HG03442 (cell line): ENCODE measurements around the gene C10orf67.
"Not testable (repeated sequence)": the region's sequence is repeated elsewhere in the genome, so short reads cannot be mapped to it uniquely, and the experiment has no call there.

Source experiments
- ATAC-seq: cut with Tn5 transposase; IDR thresholded peaks from one replicate; pipeline ENCODE4 v1.9.1; 2021; ENCODE audit warnings: mild to moderate bottlenecking, moderate library complexity; ENCODE audit not compliant: unreplicated experiment

Gene C10orf67

DNA sequence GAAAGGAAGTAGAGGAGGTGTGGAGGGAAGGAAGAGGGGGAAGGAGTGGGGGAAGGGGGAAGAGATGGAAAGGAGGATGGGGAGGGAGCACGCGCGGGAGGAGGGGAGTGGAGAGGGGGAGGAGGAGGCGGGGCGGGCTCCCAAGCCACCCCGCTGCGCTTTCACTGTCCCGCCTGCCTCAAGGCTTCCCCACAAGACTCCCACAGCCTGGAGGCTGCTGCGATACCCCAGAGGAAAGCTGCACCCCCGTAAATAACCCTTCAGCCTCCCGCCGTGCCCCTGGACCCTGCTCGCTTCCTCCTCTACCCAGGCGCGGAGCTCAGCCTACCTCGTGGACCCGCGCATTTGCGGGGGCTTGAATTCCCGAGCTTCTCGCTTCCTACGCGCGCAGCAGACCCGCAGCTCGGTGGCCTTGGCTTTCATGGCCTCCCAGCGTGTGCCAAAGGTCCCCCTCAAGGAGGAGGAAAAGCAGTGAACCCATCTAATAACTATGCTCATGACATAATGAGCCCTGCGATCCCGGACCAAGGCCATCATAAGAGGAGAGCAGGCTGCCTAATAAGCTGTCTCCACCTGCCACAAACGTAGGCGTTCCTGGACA lies at the start of gene C10orf67:
Gene C10orf67, minus strand, starts transcription at position 557 of the 601 bp plus-strand sequence. Its CDS starts 23 bp downstream, at position 534.
- ATAC-seq = no peak

DNA sequence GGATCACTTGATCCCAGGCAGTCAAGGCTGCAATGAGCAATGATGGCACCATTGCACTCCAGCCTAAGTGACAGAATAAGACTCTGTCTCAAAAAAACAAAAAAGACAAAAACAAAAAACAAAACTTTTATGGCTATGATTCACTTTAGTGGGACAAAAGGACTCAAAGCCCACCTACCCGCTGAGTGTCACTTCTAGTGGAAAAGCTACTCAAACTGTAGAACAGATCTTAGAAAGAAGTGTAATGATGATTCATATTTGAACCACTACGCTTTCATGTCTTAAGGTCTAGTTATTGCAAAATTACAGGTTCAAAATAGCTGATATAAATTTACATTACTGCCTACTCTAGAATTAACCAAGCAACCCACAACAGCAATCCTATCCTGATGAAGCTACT lies 47.2 kb upstream of the C10orf67 start:
- ATAC-seq = no peak

DNA sequence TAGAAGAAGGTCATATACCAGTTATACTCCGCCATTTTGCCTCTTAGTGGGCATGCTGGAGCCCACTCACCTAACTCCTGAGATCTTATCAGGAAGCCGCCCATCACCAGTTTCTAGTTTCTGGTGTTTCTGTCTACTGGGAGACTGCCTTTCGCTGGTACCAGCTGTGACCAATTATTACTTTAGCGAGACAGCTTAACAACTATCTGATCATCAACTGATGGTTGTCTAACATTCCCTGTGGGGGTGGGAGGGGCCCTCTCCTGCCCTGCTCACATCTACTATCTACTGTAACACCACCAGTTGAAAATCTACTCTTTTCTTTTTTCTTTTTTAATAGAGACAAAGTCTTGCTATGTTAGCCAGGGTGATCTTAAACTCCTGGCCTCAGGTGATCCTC lies 46.2 kb upstream of the C10orf67 start:
- no peak for ATAC-seq

DNA sequence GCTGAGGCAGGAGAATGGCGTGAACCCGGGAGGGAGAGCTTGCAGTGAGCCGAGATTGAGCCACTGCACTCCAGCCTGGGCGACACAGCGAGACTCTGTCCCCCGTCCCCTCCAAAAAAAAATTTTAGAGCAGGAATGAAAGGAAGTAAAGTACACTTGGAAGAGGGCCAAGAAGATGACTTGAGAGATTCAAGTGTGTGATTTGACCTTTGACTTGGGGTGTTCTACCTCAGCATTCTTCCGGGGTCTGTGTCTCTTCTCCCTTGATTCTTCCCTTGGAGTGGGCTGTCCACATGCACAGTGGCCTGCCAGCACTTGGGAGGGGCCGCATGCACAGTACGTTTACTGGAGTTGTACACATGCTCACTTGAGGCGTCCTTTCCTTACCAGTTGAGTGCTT lies 45.8 kb upstream of the C10orf67 start:
- ATAC-seq = not testable (repeated sequence)

DNA sequence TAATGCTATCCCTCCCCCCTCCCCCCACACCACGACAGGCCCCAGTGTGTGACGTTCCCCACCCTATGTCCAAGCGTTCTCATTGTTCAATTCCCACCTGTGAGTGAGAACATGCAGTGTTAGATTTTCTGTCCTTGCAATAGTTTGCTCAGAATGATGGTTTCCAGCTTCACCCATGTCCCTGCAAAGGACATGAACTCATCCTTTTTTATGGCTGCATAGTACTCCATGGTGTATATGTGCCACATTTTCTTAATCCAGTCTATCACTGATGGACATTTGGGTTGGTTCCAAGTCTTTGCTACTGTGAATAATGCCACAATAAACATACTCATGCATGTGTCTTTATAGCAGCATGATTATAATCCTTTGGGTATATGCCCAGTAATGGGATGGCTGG lies 42.9 kb upstream of the C10orf67 start:
- ATAC-seq = not testable (repeated sequence)

DNA sequence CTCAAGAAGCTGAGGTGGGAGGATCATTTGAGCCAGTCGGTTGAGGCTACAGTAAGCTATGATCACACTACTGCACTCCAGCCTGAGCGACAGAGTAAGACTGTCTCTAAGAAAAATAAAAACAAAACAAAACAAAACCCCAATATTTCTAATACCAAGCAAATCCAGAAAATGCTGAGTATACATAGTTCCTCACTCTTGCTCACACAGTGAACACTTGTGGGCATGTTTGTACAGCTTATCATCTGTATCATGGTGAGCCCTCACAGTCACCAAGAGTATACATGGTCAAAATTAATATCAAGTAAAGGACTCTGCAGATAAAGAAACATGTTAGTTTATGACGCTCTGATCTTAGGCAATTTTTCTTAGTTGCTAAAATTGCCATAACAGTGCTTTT lies 41.5 kb upstream of the C10orf67 start:
- ATAC-seq = no peak

DNA sequence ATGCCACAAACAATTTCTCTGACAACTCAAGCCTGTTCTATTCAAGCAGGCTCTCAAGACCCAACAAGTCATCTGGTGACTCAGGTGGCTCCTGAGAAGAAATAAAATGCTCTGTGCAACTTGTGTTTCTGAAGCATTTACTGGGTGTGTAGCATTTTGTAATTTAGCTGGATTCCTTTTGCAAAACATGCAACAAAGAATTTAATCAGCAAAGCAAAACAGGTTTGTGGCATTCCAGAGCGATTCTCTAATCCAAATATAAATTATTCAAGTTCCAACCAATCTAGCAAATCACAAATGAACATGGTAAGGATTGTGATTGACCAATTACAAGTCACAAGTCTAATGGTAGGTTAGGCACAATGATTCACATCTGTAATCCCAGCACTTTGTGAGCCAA lies 39.8 kb upstream of the C10orf67 start:
- ATAC-seq = no peak

DNA sequence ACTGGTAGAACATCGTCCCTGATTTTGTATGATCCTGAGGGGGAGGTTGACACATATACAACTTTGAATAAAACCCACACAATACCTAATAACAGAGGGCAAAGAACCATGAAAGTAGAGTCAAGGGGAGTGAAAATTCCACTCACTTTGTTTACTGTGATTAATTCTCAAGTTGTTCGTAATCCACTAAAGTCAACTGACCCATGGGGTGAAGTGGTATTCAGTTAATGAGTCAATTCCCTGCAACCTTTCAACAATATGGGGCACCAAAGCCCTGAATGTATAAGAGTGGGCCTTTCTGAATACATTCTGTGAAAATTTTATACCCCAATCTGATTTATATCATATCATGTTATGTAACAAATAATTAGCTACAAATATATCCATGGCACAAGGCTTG lies 39.0 kb upstream of the C10orf67 start:
- ATAC-seq = no peak

DNA sequence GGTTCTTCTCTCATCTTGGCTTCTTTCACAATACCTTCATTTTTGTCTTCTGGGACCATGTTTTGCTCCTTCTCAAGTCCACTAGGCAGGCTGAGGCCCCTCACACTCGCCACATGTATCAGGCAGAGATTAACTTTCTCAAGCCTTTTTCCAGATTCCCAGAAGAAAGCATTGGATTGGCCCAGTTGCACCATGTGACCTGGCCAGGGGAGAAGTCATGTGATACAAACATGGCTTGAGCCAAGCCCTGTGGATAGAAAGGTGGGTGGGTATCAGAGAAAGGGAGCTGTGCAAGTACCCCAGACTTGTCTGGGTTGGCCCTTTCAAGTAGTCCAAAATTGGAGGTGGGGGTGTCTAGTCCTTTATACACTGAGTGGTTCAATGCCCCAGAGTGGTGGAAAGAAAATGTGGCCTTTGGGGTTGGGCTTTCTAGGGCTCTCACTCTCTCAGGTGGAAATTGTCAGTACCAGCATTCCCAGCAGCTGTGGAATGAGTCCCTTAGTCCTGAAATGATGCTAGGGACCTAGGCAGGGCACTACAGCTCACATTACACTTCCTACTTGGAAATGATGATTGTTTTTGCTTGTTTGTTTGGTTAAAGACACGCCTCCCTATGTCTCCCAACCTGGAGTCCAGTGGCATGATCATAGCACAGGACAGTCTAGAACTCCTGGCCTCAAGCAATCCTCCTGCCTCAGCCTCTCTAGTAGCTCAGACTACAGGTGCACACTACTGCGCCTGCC lies 36.9 kb upstream of the C10orf67 start:
- no peak for ATAC-seq

DNA sequence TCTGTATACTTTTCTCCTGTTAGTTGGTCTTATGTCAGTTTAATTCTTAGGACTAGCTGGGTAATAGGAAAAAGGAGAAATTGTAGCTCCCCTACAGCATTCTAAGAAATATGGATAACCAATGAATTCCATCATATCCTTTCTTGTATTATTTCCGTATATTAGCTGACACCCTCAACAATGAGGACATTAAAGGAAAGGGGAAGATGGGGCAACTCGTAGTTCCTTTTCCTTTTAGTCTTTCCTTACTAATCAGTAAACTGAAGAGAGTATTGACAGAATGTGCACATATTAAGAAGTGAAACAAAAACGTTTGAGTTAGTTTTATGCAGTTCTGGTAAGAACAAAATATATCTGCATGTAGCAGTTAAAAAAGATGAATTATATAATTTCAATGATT lies 35.1 kb upstream of the C10orf67 start:
- no peak for ATAC-seq

DNA sequence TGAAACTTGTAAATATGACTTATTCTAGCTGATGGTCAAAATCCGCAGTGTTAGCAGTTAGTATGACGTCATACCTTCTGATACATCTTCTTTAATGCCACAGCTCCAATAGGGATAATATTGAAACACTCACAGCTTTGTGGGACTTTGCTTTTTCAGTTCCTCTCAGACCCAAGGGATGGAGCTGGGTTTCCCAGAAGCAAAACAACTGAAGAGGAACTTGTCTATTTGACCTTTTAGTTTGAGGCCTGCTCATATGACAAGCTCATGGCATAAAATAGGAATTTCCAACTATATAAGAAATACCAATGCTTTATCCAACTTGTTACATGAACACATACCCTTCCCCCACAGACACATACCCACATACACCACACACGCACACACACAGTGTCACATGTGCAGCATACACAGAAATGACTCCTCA lies 31.6 kb upstream of the C10orf67 start:
- ATAC-seq = no peak

DNA sequence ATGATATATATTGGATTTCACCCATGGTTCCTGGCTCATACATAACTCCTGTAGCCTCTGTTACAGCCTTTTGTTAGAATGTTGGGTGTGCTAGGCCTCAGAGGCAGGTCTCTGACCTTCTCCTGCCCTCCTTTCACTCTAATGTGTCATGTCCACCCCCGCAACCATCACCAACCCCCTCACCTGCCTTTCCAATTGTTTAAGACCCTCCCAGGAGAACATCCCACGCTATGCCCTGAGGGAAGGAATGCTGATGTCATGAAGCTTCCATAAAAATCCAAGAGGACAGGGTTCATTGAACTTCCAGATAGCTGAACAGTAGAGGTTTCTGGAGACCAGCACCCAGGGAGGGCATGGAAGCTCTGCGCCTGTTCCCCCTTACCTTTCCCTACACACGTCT lies 30.8 kb upstream of the C10orf67 start:
- no peak for ATAC-seq

DNA sequence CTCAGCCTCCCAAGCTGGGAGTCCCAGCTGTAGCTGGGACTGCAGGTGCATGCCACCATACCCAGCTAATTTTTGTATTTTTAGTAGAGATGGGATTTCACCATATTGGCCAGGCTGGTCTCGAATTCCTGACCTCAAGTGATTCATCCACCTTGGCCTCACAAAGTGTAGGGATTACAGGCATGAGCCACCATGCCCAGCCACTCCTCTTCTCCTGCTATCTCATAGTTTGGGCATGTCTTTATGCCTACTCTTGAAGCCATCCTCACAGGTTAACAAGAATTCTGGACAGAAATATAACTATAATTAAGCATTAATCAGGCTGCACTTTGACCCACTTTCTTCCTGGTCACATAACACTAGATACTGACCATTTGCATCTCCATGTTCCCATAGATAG lies 28.6 kb upstream of the C10orf67 start:
- ATAC-seq = no peak

DNA sequence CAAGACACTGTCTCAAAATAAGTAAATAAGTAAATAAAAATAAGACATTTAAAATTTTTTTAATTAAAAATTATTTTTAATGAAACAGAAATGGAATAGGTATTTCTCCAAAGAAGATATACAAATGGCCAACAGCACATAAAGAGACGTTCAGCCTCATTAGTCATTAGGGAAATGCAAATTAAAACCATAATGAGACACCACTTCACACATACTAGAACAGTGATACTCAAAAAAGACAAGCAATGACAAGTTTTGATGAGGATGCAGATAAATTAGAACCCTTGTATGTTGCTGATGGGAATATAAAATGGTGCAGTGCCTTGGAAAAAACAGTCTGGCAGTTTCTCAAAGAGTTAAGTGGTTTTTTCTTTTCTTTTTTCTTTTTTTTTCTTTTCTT lies 26.5 kb upstream of the C10orf67 start:
- ATAC-seq = no peak

DNA sequence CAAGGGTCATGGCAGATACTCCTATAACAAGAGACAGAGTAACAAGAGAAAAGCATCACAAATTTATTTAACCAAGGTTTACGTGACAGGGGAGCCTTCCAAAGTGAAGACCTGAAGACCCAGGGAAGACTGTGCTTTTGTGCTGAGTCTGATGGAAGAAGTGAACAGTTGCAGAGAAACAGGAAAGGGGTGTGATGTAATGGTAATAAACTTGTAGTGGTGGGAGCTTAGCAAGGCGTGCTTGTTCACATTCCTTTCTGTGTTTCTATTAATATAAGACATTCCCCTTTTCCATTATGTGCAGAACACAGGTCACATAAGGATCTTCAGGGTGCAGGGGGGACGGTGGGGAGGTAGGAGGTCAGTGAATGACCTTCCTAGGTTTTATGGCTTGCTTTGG lies 25.5 kb upstream of the C10orf67 start:
- no peak for ATAC-seq

DNA sequence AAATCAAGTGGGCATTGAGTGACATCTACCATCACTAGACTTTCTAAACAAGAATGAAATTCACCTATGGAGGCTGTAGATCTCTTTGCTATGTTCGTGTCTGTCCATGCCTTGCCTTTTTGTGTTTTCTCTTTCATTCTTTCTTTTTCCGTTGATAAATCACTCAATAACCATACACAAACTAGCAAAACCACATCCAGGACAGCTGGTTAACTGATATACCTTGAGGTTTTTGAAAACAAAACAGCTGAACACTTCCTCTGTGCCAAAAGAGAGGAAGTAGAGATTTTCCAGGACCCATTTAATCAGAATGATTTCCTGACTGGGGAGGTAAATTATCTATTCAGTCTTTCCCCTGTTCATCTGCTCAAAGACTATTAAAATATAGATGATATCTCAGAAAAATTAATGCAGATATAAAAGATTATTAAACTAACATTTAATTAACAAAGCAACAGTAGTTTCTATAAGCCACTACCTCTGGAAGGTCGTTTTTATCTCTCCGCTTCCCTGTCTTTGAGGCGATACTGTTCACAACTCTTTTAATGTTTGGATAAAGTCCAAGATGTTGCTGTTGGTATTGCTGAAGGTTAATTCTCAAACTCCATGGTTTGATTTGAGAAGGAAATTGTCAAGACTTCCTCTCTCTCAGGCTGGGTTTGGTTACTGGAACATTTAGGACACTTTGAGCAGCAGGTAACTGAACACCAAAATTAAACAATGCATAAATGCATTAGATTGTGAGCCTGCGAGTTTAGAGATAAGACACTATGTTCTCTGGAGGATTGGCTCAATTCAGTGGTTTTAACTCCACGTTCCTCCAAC lies 24.4 kb upstream of the C10orf67 start:
- peak; percentile 75 for ATAC-seq

DNA sequence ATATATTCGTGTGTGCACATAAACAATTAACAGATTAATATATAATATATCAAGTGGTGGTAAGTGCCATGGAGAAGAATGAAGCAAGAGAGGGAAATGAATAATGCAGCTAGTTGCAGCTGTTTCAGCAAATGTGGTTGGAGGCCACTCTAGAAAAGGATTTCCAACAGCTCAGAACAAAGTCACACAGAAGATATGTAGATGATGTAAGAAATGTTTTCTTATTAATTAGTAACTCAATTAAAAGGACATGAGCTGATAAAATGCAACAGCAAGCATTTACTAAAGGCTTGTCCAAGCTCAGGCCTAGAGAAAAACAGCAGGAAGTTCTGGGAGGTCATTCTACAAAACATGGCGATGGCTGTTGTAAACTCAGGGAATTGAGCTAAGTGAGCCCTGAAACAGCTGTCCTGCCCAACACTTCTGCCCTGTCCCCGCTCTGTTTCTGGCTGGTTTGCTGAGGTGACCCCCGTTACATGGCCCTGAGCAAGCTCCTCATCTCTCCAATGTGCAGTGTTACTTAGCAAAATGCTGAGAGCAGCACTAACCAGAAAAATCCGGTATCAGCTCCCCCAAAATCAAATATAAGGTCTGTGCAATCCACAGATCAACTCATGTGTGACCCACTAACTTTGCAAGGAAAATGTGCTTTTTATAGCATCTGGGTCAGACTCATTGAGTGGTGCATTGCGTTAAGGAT lies 23.4 kb upstream of the C10orf67 start:
- ATAC-seq = no peak

DNA sequence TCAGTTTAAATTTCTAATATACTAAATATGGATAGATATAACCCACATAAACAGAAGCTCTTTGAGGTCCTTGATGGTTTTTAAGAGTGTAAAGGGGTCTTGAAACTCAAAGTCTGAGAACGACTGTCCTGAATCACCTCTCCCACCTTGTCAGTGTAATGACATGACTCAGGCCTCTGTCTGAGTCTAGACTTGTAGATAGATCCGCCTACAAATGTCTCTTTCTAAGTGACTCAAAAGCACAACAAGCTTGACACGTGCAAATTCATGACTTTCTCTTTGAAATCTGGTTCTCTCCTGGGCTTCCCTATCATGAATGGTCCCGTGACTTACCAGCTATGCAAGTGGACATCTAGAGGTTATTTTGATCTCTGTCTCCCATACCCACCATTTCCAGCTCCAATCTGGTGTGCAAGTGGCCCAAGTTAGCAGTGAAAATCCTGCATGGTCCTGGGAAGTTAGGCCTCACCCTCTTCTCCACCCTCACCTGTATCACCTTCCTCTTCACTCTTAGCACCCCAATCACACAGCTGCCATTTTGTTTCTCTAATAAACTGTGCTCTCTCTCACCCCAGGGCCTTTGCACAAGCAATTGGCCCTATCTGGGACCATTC lies 20.9 kb upstream of the C10orf67 start:
- ATAC-seq = peak; percentile 59

DNA sequence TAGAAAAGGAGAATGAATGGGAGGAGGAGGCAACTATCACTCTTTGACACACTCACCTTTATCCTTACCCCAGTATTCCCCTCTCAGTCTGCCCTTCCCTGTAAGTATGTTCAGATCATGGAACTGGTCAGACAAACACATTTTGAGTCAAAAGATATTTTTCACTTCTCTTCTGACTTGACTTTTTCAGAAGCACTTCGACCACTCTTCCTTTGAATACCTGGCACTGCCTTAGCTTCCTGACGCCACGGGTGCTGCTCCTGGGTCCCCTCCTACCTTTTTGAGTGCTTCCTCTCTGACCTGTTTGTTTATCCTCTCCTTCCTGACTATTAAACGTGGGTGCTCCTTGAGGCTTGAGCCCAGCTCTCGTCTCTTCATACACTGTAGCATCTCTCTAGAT lies 19.8 kb upstream of the C10orf67 start:
- ATAC-seq = no peak

DNA sequence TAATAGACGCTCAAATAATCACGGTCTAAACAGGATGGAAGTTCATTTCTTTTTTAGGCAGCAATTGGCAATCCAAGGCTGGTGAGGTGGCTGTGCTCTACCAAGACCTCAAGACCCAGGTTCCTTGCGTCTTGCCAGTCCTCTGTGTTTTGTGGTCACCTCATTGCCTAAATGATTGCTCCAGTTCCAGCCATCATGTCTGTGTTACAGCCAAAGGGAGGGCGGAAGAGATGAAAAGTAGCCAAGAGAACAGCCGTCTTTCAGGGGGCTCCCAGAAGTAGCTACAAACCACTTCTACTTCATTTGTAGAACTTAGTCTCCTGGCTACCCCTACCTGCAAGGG lies 19.2 kb upstream of the C10orf67 start:
- no peak for ATAC-seq
